NCI-H1105 treated with DMSO at 0.1 percent for 48 hours (cell line): ENCODE results near the gene EYS.
"Not testable (repeated sequence)": the region's sequence is repeated elsewhere in the genome, so short reads cannot be mapped to it uniquely, and the experiment has no call there.

Experiments
- DNase-seq: peaks from one replicate; lab custom pipeline; 2025; lab: John Stamatoyannopoulos, UW

Gene EYS

DNA sequence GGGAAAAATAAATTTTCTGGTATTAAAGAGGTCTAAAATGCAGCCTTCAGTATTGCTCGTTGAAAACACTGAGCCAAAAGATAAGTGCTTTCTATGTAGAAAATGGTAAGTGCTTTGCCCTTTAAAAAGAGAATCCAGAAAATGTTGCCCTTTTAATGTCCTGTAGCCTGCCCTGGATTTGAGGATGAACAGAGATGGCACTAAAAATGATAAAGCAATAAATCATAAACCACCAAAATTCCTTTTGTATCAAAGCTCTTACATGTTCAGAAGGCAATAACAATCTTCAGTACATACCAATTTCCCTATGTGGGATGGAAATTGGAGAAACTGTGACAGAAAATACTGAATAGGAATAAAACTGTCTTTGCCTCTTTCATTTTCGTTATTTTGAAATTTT is 1665.7 kb downstream of the EYS start:
- no peak for DNase-seq

DNA sequence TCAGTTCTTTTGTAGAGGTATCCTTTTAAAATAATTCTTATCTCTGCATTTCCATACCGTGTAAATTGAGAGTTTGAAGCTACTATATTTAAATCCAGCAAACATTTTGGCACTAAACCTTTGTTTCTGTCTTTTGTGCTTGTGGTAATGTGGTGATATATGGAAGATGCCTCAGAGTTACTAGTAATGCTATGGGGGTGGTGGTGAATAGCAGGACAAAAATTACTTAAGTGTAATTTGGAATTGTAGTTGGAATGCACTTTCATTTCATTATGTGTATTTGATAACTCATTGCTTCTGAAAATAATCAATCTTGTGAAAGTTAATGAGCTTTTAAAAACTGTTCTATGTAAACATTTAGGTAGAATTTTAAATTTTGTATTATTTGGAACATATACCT is 1666.9 kb downstream of the EYS start:
- DNase-seq = no peak

DNA sequence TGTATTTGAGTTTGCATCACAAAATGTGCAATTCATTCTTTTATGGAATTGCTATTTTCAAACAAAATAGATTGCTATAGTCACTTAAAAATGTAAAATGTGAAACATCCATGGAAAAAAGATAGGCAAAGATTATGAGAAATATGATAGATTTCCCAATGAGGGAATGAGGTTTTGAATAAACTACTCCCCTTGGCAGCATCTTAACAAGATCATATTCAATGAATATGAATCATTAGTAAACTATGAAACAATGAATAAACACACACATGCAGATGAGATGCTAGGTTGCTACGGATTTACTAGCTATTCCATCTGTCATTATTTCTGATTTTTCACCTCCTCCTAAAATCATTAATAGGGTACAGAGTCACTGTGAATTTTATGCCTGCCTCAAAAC is 1669.6 kb downstream of the EYS start:
- no peak for DNase-seq

- DNase-seq = no peak
These were observed 1671.9 kb downstream of the EYS start for GRCh38 chr6:64034910-64035655.

DNA sequence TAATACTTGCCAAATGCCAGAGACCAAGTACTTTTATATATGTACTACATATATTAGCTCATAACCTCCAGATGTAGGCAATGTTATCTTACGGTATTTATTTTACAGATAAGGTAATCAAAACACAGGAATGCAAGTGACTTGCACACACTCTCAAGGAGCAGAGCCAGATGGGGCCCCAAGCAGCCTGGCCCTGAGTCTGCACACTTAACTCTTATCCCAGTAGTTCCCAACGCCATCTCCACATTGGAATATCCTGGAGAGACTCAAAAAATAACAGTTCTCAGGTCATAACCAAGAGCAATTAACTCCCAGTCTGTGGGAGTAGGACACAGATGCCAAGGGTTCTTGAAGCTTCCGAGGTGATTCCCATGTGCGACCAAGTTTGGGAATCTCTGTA is 1672.7 kb downstream of the EYS start:
- DNase-seq = no peak

DNA sequence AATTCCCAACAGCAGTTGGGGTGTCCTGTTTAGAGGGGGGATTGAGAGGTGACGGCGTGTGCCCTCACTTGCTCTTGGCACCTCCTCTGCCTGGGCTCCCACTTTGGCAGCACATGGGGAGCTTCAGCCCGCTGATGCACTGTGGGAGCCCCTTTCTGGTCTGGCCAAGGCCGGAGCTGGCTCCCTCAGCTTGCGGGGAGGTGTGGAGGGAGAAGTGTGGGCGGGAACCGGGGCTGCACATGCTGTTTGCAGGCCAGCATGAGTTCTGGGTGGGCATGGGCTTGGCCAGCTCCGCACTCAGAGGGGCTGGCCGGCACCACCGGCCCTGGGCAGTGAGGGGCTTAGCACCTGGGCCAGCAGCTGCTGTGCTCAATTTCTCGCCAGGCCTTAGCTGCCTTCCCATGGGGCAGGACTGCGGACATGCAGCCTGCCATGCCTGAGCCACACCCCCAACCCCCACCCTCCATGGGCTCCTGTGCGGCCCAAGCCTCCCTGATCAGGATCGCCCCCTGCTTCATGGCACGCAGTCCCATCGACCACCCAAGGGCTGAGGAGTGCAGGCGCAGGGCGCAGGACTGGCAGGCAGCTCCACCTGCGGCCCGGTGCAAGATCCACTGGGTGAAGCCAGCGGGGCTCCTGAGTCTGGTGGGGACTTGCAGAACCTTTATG is 1675.9 kb downstream of the EYS start:
- not testable (repeated sequence) for DNase-seq

- DNase-seq = no peak
These were observed 1683.3 kb downstream of the EYS start for GRCh38 chr6:64023693-64024092.

DNA sequence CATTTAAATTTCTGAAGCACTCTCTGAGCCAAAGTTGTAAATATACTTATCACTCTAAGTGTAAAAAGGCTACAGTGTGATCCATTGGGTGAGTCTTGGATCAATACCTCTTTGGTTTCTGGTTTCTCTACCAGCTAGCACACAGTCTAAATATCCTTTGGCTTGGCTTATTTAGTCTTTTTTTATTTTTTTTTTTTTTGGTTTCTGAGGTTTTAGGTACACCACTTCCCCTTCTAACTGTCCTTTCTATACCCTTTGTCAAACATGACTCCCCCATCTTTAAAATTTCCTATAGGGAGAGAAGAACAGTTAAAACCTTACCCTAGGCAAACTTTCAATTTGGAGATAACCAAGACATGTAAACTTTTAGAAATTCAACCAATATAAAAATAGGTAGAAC is 1692.4 kb downstream of the EYS start:
- no peak for DNase-seq

GRCh38 chr6:64013011-64013410 is 1694.0 kb downstream of the EYS start:
- DNase-seq = peak; percentile 42

GRCh38 chr6:64012351-64013001 is 1694.5 kb downstream of the EYS start:
- peak; percentile 73 for DNase-seq

DNA sequence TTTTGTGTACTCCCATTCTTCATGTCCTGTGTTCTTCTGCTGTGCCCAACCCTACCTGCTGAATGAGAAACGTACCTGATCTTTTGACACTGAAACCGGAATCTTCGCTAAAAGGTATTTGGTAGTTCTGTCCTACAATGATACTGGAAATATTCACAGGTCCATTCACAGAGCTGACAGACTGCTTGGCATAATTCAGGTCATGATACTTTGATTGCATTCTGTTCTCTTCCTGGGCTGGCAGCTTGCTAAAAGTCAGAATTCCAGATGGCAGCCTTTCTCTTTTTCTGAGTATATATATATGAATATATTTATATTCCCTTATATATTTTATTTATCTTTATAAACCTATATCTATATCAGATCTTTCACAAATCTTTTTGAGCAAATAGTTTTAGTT is 1696.4 kb downstream of the EYS start:
- DNase-seq = no peak

- DNase-seq = no peak
These were observed 1697.0 kb downstream of the EYS start for GRCh38 chr6:64010010-64010409.

DNA sequence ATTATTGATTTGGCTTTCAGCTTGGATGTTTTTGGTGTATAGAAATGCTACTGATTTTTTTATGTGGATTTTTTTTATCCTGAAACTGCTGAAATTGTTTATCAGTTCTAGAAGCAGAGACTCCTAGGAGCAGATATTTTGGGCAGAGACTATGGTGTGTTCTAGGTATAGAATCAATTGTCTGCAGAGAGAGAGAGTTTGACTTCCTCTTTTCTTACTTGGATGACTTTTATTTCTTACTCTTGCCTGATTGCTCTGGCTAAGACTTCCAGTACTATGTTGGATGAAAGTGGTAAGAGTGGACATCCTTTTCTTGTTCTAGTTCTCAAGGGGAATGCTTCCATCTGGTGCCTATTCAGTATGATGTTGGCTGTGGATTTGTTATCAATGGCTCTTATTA is 1700.8 kb downstream of the EYS start:
- DNase-seq = no peak

GRCh38 chr6:64000818-64001491 is 1706.1 kb downstream of the EYS start:
- DNase-seq = peak; percentile 2

GRCh38 chr6:63999613-64000012 is 1707.4 kb downstream of the EYS start:
- no peak for DNase-seq

DNA sequence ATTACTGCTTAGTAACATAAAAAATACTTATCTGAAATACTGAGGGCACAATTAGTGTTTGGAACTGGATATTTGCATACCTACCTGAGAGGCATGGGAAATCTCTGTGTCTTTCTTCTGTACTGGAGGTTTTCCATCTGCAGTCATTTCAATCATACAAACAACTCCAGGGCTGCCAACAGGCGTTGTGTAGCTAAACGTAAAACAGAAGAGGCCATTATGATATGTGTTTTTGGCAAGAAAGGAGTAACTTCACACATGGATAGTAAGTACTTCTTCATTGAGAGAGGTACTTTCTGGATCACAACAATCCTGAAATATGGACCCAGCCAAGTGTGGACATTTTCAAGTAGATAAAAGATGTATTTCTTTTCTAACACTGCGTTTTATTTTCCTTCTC is 1708.0 kb downstream of the EYS start:
- peak; percentile 20 for DNase-seq

- DNase-seq = no peak
These were observed 1709.3 kb downstream of the EYS start for GRCh38 chr6:63997734-63998133.

DNA sequence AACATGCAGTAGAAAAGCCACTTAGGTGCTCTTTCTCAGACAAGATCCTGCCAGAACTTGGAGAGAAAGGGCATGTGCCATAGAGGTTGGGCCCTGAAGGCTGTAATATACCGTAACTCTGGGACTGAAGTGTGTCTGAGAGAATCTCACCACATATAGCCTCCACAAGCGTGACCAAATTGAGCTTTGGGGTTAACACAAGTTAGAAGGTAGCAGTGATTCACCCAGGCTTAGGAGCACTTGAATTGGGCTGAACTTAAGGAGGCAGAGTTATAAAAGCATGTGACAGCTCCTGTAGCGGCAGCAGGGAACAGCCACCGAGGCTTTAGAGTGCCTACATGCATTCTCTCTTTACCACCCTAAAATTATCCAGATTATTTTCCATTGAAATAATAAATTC is 1709.8 kb downstream of the EYS start:
- no peak for DNase-seq

DNA sequence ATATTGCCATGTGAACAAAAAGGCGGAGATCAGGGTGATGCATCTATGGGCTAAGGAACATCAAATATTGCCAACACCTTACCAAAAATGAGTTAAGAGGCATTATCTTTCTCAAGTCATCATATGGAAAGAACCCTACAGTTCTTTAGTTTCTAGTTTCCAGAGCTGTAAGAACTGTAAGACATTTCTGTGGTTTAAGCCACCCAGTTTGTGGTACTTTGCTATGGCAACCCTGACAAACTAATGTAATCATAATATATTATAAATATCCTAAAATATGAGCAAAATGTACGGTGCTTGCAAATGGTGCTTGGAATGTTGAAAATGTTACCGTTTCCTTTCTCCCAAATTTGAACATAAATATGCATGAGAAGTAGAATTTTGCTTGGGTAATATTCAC is 1721.8 kb downstream of the EYS start:
- no peak for DNase-seq

DNA sequence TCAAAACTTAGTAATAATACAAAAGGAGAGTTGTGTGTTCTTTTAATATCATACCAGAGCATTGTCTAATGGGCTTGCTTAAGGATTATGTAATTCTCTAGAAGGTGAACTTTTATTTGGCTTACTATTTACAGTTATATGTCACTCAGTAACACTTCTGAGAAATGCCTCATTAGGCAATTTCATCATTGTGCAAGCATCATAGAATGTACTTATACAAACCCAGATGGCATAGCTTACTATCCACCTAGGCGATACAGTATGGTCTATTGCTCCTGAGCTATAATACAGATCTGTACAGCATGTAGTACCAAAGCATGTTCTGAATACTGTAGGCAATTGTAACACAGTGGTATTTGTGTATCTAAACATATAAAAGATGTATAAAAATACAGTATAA is 1731.3 kb downstream of the EYS start:
- DNase-seq = no peak

DNA sequence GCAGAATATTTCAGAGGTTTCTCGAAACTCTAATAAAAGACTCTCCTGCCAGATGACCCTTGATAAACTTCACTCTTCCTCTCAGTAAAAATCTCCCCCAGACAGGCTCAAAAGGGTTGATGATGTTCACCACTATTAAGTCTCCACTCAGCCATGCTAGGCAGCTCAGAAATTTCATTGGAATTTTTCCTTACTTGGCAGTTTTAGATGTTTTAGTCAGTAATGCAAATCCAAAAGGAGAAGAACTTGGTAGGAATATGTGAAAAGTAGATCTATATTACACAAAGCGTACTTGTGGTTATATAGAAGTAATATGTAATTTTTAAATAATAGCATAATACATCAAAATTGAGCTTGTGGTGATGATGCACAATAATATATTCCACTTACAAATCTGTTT is 1738.4 kb downstream of the EYS start:
- no peak for DNase-seq

DNA sequence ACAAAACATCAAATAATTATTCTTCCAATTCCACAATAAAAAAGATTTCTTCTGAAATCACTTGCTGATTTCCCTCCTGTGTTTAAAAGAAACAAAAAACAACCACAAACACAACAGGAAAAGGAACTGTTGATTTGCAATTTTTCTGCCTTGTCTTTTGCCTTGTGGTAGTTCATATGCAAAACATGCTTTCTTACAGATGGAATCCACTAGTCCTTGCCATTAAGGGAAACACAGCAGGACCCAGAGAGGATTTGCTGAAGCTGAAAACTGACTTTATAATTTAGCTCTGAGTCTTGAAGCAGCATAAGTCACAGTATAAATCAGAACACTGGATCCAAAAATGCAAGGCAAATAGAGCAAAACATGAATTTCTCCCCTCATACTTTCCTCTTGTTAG is 1742.7 kb downstream of the EYS start:
- no peak for DNase-seq
